Inflammatory macrophage treated with lipopolysaccharide for 1 hour (primary cell): Measurements from ENCODE around the gene SIK3.

Experiments used
- DNase-seq, 2 donors: peaks; one replicate each; pipeline ENCODE4 v3.0.0-alpha.2; 2020 to 2022

The SIK3 gene

GRCh38 chr11:116962108-116962507 lies 136.1 kb downstream of the SIK3 start:
- peak; percentile 35 to 39 for DNase-seq

- no peak for DNase-seq
These were observed 137.3 kb downstream of the SIK3 start for GRCh38 chr11:116960930-116961329.

- no peak for DNase-seq
These were observed 140.0 kb downstream of the SIK3 start for GRCh38 chr11:116958246-116958645.

GRCh38 chr11:116955949-116956348 lies 142.3 kb downstream of the SIK3 start:
- no peak for DNase-seq

- no peak for DNase-seq
These were observed 142.7 kb downstream of the SIK3 start for GRCh38 chr11:116955548-116955947.

GRCh38 chr11:116953530-116954285 lies 144.5 kb downstream of the SIK3 start:
- DNase-seq = no peak

GRCh38 chr11:116951762-116952161 lies 146.5 kb downstream of the SIK3 start:
- DNase-seq = no peak

- DNase-seq = no peak
These were observed 148.0 kb downstream of the SIK3 start for GRCh38 chr11:116950210-116950609.

- peak; percentile 58 to 67 for DNase-seq
These were observed 149.8 kb downstream of the SIK3 start for GRCh38 chr11:116948391-116948790.

GRCh38 chr11:116946414-116946813 lies 151.8 kb downstream of the SIK3 start:
- DNase-seq = no peak

GRCh38 chr11:116939499-116939898 lies 158.7 kb downstream of the SIK3 start:
- DNase-seq = peak; percentile 44 to 50

GRCh38 chr11:116938471-116939070 lies 159.7 kb downstream of the SIK3 start:
- DNase-seq = peak; percentile 83 to 89

- no peak for DNase-seq
These were observed 161.3 kb downstream of the SIK3 start for GRCh38 chr11:116936754-116937446.

GRCh38 chr11:116935514-116935913 lies 162.7 kb downstream of the SIK3 start:
- no peak for DNase-seq

GRCh38 chr11:116935089-116935488 lies 163.1 kb downstream of the SIK3 start:
- DNase-seq = no peak

GRCh38 chr11:116933961-116934360 lies 164.3 kb downstream of the SIK3 start:
- DNase-seq = no peak

- no peak for DNase-seq
These were observed 166.0 kb downstream of the SIK3 start for GRCh38 chr11:116932181-116932580.

- DNase-seq = peak; percentile 53 to 56
These were observed 166.8 kb downstream of the SIK3 start for GRCh38 chr11:116931206-116931953.

GRCh38 chr11:116930586-116930985 lies 167.6 kb downstream of the SIK3 start:
- DNase-seq = no peak

GRCh38 chr11:116930177-116930576 lies 168.1 kb downstream of the SIK3 start:
- no peak for DNase-seq

GRCh38 chr11:116929414-116930090 lies 168.7 kb downstream of the SIK3 start:
- no peak for DNase-seq

GRCh38 chr11:116928845-116929244 lies 169.4 kb downstream of the SIK3 start:
- no peak for DNase-seq
